ENCODE data around the gene ZCCHC9.

- TF ChIP-seq POLR2A (IDR thresholded peaks at IDR 0.05): no peak
- no peak for TF ChIP-seq CTCF (IDR thresholded peaks at IDR 0.05)
Observed at GRCh38 chr5:81315336-81315735, 13.9 kb downstream of the ZCCHC9 start.

Data from right lobe of liver (tissue), 4 donors.